Renal cortex interstitium (tissue), 11 donors: ENCODE data around the gene GJC2. TPM values are rescaled to one million over a fixed set of nuclear protein-coding genes. Genes with fewer than 3 reads are reported as not detected.
"Not testable (repeated sequence)": the region's sequence is repeated elsewhere in the genome, so short reads cannot be mapped to it uniquely, and the experiment has no call there.

Source experiments
- DNase-seq, 11 donors: peaks; one replicate each; pipeline ENCODE4 v3.0.0-alpha.2; 2013; ENCODE audit warnings: low read depth in 9 of 11, low spot score in 4 of 11; ENCODE audit errors: extremely low read depth in 1 of 11
- polyA plus RNA-seq, 3 donors: library from polyadenylated mRNA; unstranded; fragments of 120-200 nt; gene quantifications; one replicate each; pipeline ENCODE4 v1.2.1, GENCODE V29; 2013; ENCODE audit not compliant: insufficient read length in 3 of 3

The GJC2 gene
- polyA plus RNA-seq, 3 donors = 0.56 to 1.1 (median 1.0) TPM

DNA sequence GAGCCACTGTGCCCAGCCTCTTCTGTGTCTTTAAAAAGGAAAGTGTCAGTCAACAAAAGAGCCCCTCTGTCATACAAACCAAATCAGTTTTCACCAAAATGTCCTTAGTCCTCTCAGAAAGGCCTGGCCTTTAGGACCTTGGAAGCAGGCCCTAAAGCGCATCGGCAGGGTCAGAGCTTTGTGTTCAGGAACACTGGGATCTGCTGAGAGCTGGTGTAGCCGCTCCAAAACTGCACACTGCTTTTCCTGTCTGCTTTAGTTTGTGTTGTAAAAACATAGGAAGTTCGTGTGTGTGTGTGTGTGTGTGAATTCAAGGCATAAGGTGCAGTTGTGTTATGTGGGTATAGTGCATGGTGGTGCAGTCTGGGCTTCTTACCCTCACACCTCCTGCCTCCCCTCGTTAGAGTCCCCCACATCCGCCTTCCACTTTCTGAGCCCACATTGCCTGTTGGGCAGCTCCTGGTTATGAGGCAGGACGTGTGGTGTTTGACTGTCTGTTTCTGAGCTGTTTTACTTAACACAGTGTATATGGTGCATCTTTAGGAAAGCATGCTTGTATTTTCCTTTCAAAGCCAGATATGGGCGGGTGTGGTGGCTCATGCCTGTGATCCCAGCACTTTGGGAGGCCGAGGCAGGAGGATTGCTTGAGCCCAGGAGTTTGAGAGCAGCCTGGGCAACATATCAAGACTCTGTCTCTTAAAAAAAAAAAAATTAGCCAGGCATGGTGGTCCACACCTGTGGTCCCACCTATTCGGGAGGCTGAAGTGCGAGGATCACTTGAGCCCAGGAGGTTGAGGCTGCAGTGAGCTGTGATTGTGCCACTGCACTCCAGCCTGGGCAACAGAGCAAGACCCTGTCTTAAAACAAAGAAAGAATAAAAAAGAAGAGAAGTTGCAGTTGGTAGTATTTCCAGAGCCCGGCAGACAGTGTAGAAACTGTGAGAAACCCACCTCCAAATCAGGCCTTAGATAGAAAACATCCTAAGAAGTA is 28.3 kb downstream of the GJC2 start:
- DNase-seq = no peak

DNA sequence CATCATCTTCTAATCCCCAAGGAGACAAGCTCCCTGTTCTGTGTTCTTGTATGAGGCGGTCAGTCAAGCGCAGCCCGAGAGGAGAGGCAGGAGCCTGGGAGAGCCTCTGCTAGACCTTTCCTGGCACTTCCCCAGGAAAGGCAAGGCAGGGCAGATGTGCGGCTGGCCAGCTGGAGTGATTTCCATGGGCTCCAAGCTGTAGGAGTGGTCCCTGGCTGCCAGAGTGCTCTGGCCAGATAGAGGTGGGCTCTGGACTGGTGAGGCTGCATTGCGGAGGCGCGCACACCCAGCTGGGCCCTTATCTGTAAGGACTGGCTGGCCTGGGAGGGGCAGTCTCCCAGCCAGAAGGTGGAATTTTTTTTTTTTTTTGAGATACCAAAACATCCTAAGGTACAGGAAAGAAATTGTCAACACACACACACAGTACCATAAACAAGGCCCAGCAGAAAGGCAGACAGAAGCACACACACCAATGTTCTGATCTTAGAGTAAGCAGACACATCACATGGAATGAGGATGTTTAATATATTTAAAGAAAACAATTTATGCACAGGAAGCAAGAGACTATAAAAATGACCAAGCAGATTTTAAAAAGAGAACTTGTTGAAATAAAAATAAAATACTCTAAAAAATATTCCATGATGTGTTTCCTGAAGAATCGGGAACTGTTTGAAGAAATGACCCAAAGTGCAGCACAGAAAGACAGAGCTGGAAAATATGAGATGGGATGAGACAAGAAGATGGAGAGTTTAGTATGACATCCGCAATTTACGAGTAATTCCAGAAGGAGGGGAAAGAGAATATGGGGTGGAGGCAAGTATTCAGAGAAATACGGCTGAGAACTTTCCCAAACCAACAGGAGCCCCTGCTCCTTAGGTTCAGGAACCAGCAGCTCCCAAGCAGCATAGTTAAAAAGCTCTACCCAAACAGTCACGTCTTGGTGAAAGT is 29.3 kb downstream of the GJC2 start:
- DNase-seq = no peak

DNA sequence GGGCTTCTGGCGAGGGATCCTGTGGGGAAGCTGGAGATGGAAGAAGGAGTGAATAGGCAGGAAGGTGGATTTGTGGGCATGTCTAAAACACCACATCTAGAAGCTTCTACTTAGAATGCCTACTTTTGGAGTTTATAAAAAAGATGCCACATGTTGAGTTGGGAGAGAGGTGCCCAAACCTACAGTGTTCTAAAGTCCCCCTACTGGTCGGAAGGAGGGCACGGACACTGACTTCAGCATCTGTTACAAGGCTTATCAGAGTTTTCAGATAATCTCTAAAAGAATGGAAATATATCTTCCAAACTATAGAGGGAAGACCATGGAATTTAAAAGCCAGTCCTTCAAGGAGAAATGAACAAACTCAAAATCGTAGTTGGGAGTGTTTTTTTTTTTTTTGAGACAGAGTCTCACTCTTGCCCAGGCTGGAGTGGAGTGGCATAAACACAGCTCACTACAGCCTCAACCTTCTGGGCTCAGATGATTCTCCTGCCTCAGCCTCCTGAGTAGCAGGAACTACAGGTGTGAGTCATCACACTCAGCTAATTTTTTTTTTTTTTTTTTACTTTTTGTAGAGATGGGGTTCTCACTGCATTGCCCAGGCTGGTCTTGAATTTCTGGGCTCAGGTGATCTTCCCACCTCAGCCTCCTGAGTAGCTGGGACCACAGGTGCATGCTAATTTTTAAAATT is 30.7 kb downstream of the GJC2 start:
- DNase-seq = no peak

DNA sequence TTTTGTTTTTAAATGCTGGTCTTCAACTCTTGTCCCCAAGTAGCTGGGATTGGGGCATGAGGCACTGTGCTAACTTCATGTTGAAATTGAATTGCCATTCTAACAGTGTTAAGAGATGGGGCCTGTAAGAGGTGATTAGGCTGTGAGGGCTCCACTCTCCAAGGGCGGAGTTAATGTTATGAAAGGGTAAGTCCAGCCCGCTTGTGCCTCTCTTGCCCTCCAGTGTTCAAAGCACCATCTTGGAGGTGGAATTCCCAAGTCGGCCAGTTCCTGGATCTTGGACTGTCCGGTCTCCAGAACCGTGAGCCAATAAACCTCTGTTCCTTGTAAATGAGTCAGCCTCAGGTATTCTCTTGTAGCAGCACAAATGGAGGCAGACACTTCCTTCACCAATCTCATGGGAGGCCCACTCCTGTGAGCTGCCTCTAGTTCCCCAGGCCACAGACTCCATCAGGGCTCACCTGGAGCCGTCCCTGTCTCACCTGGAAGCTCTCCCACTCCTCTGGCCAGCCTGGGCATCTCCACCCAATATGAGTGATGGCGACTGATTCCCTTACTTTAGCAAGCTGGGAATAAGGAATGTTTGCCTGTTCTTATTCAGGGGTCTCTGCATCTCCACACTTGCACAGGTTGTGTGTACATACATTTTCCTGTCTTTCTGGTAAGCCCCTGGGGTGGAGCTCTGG is 31.4 kb downstream of the GJC2 start:
- DNase-seq = no peak

DNA sequence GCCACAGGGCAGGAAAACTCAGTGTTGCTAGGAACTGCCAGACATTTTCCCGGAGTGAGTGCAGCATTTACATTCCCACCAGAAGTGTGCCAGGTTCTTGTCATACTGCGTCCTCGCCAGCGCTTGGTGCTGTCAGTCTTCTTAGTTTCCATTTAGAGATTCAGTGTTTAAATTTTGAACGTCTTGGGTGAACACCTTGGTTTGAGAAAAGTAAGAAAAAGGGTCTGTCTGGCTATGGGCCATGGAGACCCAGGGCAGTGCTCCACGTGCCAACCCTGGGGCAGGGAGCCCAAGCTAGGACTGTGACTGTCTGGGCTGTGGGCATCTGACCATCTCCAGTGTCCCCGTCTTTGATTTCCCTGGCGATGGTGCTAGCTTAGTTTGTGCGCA is 31.9 kb downstream of the GJC2 start:
- no peak for DNase-seq

DNA sequence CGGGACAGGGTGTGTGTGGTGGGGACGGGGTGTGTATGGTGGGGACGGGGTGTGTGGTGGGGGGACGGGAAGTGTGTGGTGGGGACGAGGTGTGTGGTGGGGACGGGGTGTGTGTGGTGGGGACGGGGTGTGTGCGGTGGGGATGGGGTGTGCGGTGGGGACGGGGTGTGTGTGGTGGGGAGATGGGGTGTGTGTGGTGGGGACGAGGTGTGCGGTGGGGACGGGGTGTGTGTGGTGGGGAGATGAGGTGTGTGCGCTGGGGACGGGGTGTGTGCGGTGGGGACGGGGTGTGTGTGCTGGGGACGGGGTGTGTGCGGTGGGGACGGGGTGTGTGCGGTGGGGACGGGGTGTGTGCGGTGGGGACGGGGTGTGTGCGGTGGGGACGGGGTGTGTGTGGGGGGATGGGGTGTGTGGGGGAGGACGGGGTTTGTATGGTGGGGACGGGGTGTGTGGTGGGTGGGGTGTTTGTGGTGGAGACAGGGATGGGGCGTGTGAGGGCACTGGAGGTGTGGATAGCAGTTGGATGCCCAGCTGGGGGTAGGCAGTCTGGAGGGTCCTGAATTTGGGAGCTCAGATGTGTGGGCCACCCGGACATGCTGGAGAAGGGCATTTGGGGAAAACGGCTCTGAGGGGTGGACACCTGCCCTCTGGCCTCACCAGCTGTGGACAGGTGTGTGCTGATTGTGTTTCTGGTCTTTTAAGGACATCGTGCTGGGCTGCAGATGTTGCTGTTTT is 32.7 kb downstream of the GJC2 start:
- no peak for DNase-seq

DNA sequence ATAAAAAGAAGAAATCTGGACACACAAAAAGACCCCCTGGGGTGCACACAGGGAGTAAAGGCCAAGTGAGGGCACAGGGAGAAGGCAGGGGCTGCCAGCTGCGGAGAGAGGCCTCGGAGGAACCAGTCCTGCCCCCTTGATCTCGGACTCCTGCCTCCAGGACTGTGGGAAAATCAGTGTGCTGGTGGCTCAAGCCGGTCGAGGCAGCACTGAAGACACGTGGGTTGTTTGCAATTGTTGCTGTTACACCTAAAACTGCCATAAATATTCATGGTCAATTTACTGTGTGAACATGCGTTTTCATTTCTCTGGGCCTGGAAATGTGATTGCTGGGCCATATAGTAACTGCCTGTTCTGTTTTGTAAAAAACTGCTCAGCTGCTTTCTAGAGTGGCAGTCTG is 34.4 kb downstream of the GJC2 start:
- no peak for DNase-seq

DNA sequence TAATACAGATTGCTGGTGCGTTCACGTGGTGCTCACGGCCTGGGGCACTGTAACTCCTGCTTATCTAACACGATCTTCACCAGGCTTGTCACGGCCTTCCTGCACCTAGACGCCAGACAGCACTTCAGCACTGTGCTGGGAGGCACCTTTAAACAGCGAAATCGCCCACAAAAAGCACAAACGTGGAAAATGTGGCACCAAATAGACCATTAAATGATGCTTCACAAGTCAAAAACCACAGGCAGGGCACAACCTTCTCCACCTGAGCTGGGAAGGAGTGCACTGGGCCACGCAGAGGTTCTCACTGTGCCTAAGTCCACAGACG is 35.9 kb downstream of the GJC2 start:
- DNase-seq = no peak

DNA sequence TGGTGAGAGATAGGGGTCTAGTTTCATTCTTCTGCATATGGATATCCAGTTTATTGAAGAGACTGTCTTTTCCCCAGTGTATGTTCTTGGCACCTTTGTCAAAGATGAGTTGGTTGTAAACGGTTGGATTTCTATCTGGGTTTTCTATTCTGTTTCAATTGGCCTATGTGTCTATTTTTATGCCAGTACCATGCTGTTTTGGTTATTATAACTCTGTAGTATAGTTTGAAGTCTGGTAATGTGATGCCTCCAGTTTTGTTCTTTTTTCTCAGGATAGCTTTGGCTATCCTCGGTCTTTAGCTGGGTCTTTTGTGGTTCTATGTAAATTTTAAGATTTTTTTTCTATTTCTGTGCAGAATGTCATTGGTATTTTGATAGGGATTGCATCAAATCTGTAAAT is 38.5 kb downstream of the GJC2 start:
- DNase-seq = not testable (repeated sequence)

DNA sequence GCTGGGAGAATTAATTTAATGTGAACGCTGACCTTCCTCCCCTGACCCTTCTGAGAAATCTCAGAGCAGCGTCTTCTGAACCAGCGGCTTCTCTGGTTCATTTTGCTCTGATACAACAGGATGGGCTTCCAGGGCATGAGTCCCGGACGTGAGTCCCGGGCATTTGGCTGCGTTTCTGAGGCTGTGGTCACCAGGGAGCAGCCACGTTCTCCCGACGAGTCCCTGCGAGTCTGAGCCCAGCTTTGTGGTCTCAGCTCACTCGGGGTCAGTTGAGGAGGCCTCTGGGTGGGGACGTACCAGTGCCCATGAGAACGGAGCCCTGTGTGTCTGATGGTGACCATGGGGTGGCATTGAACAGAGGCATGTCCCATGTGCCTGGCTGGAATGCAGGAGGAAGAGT is 40.5 kb downstream of the GJC2 start:
- no peak for DNase-seq

DNA sequence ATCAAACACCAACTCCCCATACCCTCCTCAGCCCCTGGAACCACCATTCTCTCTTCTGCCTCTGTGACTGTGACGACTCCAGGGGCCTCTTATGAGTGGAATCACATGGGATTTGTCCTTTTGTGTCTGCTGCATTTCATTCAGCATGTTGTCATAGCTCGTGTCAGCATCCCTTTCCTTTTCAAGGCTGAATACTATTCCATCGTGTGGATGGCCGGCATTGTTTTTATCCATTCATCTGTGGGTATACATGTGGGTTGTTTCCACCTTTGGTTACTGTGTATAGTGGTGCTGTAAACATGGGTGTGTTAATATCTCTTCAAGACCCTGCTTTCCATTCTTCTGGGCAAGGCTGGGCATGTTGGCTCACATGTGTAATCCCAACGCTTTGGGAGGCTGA is 41.0 kb downstream of the GJC2 start:
- DNase-seq = no peak

DNA sequence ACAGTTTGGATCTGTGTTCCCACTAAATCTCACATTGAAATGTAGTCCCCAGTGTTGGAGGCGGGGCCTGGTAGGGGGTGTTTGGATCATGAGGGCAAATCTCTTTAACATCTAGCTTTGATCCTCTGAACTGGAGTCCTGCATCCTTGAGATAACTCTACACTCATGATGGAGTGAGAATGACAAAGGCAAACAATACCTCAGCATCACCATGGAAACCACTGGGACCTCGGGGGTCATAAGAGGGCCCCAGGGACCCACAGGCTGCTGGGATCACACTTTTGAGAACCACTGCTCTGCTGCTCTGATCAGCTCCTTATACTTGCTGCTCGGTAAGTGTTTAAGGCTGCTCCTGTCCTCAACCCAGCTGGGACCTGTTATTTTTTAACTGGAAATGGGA is 44.7 kb downstream of the GJC2 start:
- DNase-seq = no peak

DNA sequence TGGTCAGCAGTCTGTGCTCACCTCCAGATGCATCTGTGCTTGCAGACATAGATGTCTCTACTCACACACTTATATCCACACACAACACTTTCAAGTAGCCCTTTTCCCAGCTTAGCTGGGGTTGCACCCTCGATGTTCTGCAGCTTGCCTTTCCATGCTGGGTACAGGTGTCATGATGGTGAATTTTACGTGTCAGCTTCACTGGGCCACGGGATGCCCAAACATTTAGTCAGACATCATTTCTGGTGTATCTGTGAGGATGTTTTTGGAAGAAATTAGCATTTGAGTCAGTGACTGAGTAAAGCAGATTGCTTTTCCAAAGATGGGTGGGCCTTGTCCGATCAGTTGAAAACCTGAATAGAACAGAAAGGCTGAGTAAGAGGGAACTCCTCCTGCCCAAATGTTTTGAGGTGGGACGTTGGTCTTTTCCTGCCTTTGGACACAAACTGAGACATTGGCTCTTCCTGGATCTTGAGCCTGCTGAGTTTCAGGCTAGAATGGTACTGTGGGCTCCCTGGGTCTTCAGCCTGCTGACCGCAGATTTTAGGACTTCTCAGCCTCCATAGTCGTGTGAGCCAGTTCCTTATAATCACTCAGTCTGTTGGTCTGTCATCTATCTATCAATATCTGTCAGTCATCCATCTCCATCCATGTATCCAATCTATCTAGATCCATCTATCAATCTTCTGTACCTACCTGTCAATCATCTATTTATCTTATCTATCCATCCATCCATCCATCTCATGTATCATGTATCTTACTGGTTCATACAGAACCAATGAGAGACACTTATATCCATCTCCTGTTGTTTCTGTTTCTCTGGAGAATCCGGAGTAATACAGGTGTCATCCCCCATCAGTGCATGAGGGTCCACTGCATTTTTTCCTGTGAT is 45.4 kb downstream of the GJC2 start:
- DNase-seq = no peak

DNA sequence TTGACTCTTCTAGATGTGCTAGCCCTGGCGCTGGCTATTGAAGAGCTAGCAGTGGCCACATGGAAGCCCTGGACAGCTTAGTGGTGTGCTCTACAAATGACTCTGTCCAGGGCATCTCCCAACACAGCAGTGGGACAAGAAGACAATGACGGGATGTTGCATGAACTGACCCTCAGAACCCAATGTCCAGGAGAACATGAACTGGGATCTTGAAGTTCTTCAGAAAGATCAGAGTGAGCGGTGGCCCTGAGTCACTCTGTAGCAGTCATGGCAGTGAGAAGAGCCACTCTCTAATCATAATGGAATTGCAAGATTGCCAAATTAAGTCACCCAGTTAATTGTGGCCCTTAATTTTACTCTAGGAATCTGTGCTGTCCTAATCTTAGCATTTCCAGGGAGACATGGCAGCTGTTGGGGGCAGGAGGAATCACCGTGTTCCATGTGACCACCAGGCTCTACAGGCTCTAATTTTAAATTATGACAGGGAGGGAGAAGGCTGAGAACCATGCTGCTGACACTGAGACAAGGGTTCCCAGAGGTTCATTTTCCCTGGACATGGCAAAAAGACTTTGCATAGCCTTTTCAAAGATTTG is 47.9 kb downstream of the GJC2 start:
- DNase-seq = no peak

DNA sequence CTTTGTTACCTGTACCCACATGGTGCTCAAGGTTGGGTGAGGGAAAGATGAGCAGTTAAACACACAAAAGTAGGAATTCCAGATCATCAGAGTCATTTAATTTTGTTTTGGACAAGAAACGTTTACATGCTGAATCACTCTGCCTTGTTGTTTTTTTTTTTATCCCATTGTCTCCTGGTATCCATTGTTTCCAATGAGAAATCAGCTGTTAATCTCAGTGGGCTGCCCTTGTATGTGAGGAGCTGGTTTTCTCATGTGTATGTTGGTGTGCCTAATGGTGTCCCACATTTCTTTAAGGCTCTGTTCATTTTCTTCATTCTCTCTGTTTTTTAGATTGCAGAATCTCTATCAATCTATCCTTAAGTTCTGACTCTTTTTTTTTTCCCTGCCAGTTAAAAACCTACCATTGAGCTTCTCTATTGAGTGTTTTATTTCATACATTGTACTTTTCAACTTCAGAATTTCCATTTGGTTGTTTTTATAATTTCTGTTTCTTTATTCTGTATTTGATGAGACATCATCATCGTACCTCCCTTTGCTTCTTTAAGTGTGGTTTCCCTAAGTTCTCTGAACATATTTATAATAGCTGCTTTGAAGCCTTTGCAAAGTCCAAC is 49.4 kb downstream of the GJC2 start:
- DNase-seq = no peak

DNA sequence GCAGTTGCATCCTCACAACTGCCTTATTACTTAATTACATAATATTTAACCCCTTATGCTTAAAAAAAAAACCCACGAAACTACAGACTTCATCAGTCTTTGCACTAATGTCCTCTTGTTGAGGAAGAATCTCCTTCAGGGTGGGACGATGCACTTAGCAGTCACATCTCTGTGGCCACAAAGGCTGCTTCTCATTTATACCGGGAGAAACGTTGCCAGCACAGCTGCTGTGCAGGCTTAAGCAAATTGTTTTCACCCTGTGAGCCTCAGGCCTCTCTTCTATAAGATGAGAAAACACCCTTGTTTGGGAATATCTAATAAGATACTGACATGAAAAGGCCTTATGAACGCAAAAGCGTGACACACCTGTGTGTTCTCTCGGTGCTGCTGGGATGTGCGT is 55.2 kb downstream of the GJC2 start:
- no peak for DNase-seq
